ENCODE measurements around the gene KRT8. TPM values are rescaled to one million over a fixed set of nuclear protein-coding genes. Genes with fewer than 3 reads are reported as not detected.
A peak's percentile ranks its signal among the peaks of the same experiment; 100 is the strongest.

The KRT8 gene
- total and polyA plus RNA-seq, 2 of the 13 experiments (the other 11 are each of a cell fraction or from before 2014, with no cell fraction given), result 498 to 718 TPM

GRCh38 chr12:52879394-52880351, 25.2 kb downstream of the KRT8 start (continued):
- TF ChIP-seq TCF7L2 (IDR thresholded peaks at IDR 0.05; ENCODE audit: low read depth, low read length) (no peak), JARID2 (CRISPR knock-in tag; IDR thresholded peaks at IDR 0.05; ENCODE audit: insufficient replicate concordance) (no peak), SSRP1 (CRISPR knock-in tag; IDR thresholded peaks at IDR 0.05) (no peak), ARNT (IDR thresholded peaks at IDR 0.05) (no peak), CEBPG (CRISPR knock-in tag; IDR thresholded peaks at IDR 0.05) (peak; percentile 12; the same call in 1 of the 2 replicates), GPN1 (CRISPR knock-in tag; IDR thresholded peaks at IDR 0.05; ENCODE audit: borderline replicate concordance) (no peak), NCOA1 (CRISPR knock-in tag; IDR thresholded peaks at IDR 0.05) (no peak), FOXC1 (CRISPR knock-in tag; IDR thresholded peaks at IDR 0.05; ENCODE audit: borderline replicate concordance) (no peak), ZNF331 (CRISPR knock-in tag; IDR thresholded peaks at IDR 0.05) (peak; percentile 16; the same call in 1 of the 2 replicates), THAP8 (CRISPR knock-in tag; IDR thresholded peaks at IDR 0.05; ENCODE audit: borderline replicate concordance) (no peak), ATM (IDR thresholded peaks at IDR 0.05; ENCODE audit: borderline replicate concordance) (no peak), BHLHE40 (IDR thresholded peaks at IDR 0.05; ENCODE audit: low read length) (no peak), ZSCAN31 (CRISPR knock-in tag; IDR thresholded peaks at IDR 0.05; ENCODE audit: low read depth) (peak; percentile 75), NAIF1 (CRISPR knock-in tag; IDR thresholded peaks at IDR 0.05; ENCODE audit: borderline replicate concordance) (no peak), GZF1 (CRISPR knock-in tag; IDR thresholded peaks at IDR 0.05) (no peak), TFDP1 (CRISPR knock-in tag; IDR thresholded peaks at IDR 0.05; ENCODE audit: borderline replicate concordance) (peak; percentile 56; the same call in 1 of the 2 replicates), HOXA9 (CRISPR knock-in tag; IDR thresholded peaks at IDR 0.05; ENCODE audit: borderline replicate concordance) (no peak), ZNF678 (CRISPR knock-in tag; IDR thresholded peaks at IDR 0.05) (no peak), SRY (CRISPR knock-in tag; IDR thresholded peaks at IDR 0.05) (peak; percentile 67; the same call in 1 of the 2 replicates), PITX1 (CRISPR knock-in tag; IDR thresholded peaks at IDR 0.05) (peak; percentile 54), NFIB (CRISPR knock-in tag; IDR thresholded peaks at IDR 0.05; ENCODE audit: borderline replicate concordance) (no peak), XBP1 (CRISPR knock-in tag; IDR thresholded peaks at IDR 0.05) (no peak), ZNF776 (CRISPR knock-in tag; IDR thresholded peaks at IDR 0.05) (peak; percentile 65; the same call in 1 of the 2 replicates)
- TF ChIP-seq, protein P1, sequence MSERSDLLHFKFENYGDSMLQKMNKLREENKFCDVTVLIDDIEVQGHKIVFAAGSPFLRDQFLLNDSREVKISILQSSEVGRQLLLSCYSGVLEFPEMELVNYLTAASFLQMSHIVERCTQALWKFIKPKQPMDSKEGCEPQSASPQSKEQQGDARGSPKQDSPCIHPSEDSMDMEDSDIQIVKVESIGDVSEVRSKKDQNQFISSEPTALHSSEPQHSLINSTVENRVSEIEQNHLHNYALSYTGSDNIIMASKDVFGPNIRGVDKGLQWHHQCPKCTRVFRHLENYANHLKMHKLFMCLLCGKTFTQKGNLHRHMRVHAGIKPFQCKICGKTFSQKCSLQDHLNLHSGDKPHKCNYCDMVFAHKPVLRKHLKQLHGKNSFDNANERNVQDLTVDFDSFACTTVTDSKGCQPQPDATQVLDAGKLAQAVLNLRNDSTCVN (CRISPR knock-in tag; IDR thresholded peaks at IDR 0.05; ENCODE audit: borderline replicate concordance), result no peak
- TF ChIP-seq, protein P2, sequence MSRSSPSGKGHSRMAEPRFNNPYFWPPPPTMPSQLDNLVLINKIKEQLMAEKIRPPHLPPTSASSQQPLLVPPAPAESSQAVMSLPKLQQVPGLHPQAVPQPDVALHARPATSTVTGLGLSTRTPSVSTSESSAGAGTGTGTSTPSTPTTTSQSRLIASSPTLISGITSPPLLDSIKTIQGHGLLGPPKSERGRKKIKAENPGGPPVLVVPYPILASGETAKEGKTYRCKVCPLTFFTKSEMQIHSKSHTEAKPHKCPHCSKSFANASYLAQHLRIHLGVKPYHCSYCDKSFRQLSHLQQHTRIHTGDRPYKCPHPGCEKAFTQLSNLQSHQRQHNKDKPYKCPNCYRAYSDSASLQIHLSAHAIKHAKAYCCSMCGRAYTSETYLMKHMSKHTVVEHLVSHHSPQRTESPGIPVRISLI (CRISPR knock-in tag; IDR thresholded peaks at IDR 0.05; ENCODE audit: borderline replicate concordance), result no peak
- TF ChIP-seq, protein P3, sequence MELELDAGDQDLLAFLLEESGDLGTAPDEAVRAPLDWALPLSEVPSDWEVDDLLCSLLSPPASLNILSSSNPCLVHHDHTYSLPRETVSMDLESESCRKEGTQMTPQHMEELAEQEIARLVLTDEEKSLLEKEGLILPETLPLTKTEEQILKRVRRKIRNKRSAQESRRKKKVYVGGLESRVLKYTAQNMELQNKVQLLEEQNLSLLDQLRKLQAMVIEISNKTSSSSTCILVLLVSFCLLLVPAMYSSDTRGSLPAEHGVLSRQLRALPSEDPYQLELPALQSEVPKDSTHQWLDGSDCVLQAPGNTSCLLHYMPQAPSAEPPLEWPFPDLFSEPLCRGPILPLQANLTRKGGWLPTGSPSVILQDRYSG (CRISPR knock-in tag; IDR thresholded peaks at IDR 0.05), result no peak
